Gastrocnemius medialis (tissue), 4 donors: ENCODE measurements around the gene LRTM2. TPM values are rescaled to one million over a fixed set of nuclear protein-coding genes. Genes with fewer than 3 reads are reported as not detected.

Experiments used
- ATAC-seq, 2 donors: fragments of 150-250 bp; one replicate each; pipeline ENCODE4 v1.9.1; 2016
- DNase-seq, 2 donors: peaks; one replicate each; pipeline ENCODE4 v3.0.0-alpha.2; 2019
- H3K27ac ChIP-seq, 4 donors: fragments of 200-600 bp; sonication (generic); 1 replicate in 1 of 4; 2 replicates in 3 of 4; pipeline ENCODE4 v1.5.1; 2016 to 2018; ENCODE audit warnings: mild to moderate bottlenecking in 2 of 4, moderate library complexity in 1 of 4
- H3K27me3 ChIP-seq, 3 donors: fragments of 200-600 bp; sonication (generic) in 2 of 3; 1 replicate in 1 of 3; 2 replicates in 2 of 3; pipeline versions ENCODE4 v1.5.1 to v1.6.0; 2016 to 2019; ENCODE audit warnings: mild to moderate bottlenecking in 1 of 3, moderate library complexity in 1 of 3
- H3K36me3 ChIP-seq, 2 donors: fragments of 200-600 bp; sonication (generic) in 1 of 2; one replicate each; pipeline ENCODE4 v1.5.1; 2017 to 2018
- H3K4me1 ChIP-seq, 2 donors: fragments of 200-600 bp; sonication (generic) in 1 of 2; one replicate each; pipeline ENCODE4 v1.5.1; 2016 to 2017; ENCODE audit warnings: mild to moderate bottlenecking in 2 of 2
- H3K4me3 ChIP-seq, 4 donors: fragments of 200-600 bp; sonication (generic) in 3 of 4; 1 replicate in 1 of 4; 2 replicates in 3 of 4; pipeline ENCODE4 v1.5.1; 2016 to 2019; ENCODE audit warnings: mild to moderate bottlenecking in 2 of 4
- H3K9me3 ChIP-seq, 3 donors: fragments of 200-600 bp; sonication (generic) in 2 of 3; 1 replicate in 1 of 3; 2 replicates in 2 of 3; pipeline ENCODE4 v1.5.1; 2016 to 2019
- POLR2A ChIP-seq, 2 donors: fragments of 450-650 bp; IDR thresholded peaks; one replicate each; pipeline ENCODE4 v1.6.1; 2017; ENCODE audit warnings: antibody characterized with exemption in 2 of 2, mild to moderate bottlenecking in 2 of 2, moderate library complexity in 2 of 2
- in situ Hi-C, 4 donors: fragments of 200-750 bp; cut with MboI; loops; one replicate each; pipeline versions ENCODE4 v1.15.0 to v1.8.0; 2017; ENCODE audit warnings: low sequenced_read_pairs in 4 of 4
- intact Hi-C: fragments of 100-400 bp; cut with DNase I; formaldehyde crosslinking; loops from one replicate; pipeline ENCODE4 v1.15.1; 2023; ENCODE audit warnings: low total_unique reads
- total RNA-seq, 4 donors: library from RNA; depleted of rRNA; stranded (reverse); fragments of >200 nt; gene quantifications; one replicate each; pipeline versions ENCODE4 v1.1.0 to v1.2.3, GENCODE V29; 2016
- TF ChIP-seq, protein P1 (sequence below), 5 experiments: fragments of 450-650 bp in 3 of 5; fragments of 200-600 bp in 2 of 5; sonication (generic) in 2 of 5; IDR thresholded peaks in 4 of 5; conservative IDR thresholded peaks in 1 of 5; 1 replicate in 4 of 5; 2 replicates in 1 of 5; pipeline ENCODE4 v1.5.1; 2016 to 2019; ENCODE audit warnings: antibody characterized with exemption in 5 of 5, mild to moderate bottlenecking in 3 of 5, moderate library complexity in 3 of 5

The LRTM2 gene
- total RNA-seq, 4 donors from 2014 or later: not detected

DNA sequence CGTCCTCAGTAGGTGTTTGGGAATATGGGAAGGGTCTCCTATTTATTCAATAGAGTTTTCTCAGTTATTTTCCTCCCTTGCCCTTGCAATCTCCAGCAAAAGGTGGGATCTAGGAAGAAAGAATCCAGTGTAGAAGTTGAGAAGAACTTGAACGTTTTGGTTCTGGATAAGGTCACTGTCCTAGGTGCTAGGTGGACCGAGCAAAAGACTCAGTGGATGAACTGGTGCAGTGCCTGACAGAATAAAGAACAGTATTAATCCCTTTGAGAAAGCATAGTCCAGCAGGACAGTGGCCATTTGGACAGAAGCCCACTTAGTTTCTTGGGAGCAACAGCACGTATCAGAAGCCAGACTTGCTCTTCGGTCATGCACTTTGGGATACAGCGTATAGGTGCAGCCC lies 32.7 kb upstream of the LRTM2 start:
- intact Hi-C loops: no loop called here
- TF ChIP-seq, protein P1, sequence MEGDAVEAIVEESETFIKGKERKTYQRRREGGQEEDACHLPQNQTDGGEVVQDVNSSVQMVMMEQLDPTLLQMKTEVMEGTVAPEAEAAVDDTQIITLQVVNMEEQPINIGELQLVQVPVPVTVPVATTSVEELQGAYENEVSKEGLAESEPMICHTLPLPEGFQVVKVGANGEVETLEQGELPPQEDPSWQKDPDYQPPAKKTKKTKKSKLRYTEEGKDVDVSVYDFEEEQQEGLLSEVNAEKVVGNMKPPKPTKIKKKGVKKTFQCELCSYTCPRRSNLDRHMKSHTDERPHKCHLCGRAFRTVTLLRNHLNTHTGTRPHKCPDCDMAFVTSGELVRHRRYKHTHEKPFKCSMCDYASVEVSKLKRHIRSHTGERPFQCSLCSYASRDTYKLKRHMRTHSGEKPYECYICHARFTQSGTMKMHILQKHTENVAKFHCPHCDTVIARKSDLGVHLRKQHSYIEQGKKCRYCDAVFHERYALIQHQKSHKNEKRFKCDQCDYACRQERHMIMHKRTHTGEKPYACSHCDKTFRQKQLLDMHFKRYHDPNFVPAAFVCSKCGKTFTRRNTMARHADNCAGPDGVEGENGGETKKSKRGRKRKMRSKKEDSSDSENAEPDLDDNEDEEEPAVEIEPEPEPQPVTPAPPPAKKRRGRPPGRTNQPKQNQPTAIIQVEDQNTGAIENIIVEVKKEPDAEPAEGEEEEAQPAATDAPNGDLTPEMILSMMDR (IDR thresholded peaks at IDR 0.05 in 4 of 5, conservative IDR thresholded peaks at IDR 0.05 in 1 of 5): no peak
- TF ChIP-seq POLR2A (IDR thresholded peaks at IDR 0.05): no peak
- Histone ChIP-seq H3K27ac (peak overlapping the region in 1 of 4 donors; percentile 14), H3K9me3 (no peaks in the 10 kb centered on the region), H3K4me3 (no peak overlapping the region), H3K4me1 (peaks cover 33 to 56% of the 10 kb centered on the region in 2 donors), H3K27me3 (no peaks in the 10 kb centered on the region), H3K36me3 (peaks cover 0 to 11% of the 10 kb centered on the region in 2 donors)
- no peak for ATAC-seq
- in situ Hi-C loops: loop anchor here in 2 of 4 donors (5.0 to 10.0 kb wide), 3 partner anchors 83 to 135 kb away; no protein-coding TSS in a partner anchor
- no peak for DNase-seq

DNA sequence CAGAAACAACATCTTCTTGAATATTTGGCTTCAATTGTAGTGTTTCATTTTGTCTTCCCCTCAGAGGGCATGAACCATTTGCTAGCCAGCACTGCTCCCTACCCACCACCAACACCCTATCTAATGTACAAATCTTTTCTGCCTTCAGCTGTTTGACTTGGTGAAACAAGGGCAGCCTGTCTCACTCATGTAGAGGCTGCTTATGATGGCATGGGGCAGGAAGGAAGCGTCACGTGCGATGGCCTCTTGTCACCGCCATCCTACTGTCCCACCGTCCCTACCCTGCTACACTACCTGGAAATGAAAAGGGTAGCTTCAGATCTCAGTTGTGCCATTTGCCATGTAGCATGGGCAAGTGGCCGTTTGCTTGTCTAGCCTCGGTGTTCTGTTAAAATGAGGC lies 29.9 kb upstream of the LRTM2 start:
- Histone ChIP-seq H3K27me3 (no peaks in the 10 kb centered on the region), H3K4me1 (peaks cover 35 to 59% of the 10 kb centered on the region in 2 donors), H3K27ac (peak overlapping the region in 2 of 4 donors; percentile 14 to 43), H3K9me3 (no peaks in the 10 kb centered on the region), H3K36me3 (peaks cover 0 to 11% of the 10 kb centered on the region in 2 donors), H3K4me3 (no peak overlapping the region)
- no peak for DNase-seq
- TF ChIP-seq POLR2A (IDR thresholded peaks at IDR 0.05): no peak
- no peak for ATAC-seq
- intact Hi-C loops: loop anchor here (2.0 kb wide), 1 partner anchor 100 kb away; the partner anchor contains the start of gene ADIPOR2
- in situ Hi-C loops: loop anchor here (5.0 kb wide), 3 partner anchors 138 to 147 kb away; no protein-coding TSS in a partner anchor

DNA sequence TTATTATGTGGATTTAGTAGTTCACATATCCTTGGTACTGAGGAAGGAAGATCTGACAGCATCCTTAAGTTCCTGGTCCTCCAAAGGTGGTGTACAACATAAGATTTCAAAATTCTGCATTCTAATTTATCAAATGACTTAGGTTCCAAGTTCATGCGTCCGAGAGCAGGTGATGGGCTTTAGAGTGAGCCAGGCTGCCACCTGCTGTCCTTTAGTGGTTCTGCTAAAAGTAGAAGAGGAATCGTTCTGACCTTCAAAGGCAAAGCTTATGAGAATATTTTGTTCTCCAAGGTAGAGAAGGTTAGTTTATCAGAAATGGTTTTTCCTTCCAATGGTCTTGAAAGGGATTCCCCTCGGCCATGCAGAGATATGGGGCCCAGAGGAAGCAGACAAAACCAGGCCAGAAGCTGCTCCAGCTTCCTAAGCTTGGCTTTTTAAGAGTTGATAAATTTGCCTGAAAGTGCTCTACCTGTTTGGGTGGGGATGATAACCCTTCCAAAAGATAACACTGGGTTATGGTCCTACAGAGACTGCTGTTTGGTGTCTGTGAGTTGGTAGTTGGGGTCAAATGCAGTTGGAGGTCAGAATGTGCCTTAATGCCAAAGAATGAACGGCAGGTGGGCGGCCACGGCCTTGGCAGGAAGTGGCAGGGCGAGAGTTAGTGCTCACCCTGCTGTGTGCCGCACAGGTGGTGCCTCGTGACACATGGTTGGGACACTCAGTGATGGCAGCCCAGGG lies 29.1 kb upstream of the LRTM2 start:
- Histone ChIP-seq H3K27ac (peak overlapping the region; percentile 2 to 48 (median 12)), H3K4me3 (no peak overlapping the region), H3K36me3 (peaks cover 0 to 6% of the 10 kb centered on the region in 2 donors), H3K27me3 (no peaks in the 10 kb centered on the region), H3K9me3 (no peaks in the 10 kb centered on the region), H3K4me1 (peaks cover 40 to 57% of the 10 kb centered on the region in 2 donors)
- in situ Hi-C loops (loop anchor here (5.0 kb wide), 3 partner anchors 139 to 146 kb away; no protein-coding TSS in a partner anchor), intact Hi-C loops (loop anchor here (1.0 to 2.0 kb wide), 2 partner anchors 100 to 139 kb away; partner anchors contain the start of gene ADIPOR2)
- ATAC-seq: peak; percentile 21 to 56
- TF ChIP-seq, protein P1 (IDR thresholded peaks at IDR 0.05 in 4 of 5, conservative IDR thresholded peaks at IDR 0.05 in 1 of 5): peak; percentile 80 to 89 (median 84)
- no peak for TF ChIP-seq POLR2A (IDR thresholded peaks at IDR 0.05)
- peak in 1 of 2 donors; percentile 70 for DNase-seq

DNA sequence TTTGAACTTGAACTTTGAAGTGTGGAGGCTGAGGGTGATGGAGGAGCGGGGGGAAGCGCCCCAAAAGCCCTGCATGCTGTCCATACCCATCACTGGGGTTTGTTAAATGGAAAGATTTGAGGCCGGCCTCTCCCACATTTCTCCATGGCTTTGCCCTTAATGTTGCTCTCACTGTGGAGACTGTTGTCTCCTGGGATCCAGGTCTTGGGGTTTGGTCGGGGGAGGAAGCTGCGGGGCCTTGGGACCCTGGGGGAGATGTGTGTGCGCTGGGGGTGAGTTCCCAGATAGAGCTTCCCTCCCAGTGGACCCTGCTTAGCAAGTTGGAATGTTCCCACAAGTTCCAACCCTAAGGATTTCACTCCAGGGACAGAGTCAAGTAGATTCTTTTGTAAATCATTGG lies 28.0 kb upstream of the LRTM2 start:
- no peak for ATAC-seq
- no peak for TF ChIP-seq POLR2A (IDR thresholded peaks at IDR 0.05)
- TF ChIP-seq, protein P1 (IDR thresholded peaks at IDR 0.05 in 4 of 5, conservative IDR thresholded peaks at IDR 0.05 in 1 of 5): no peak
- Histone ChIP-seq H3K27ac (no peak overlapping the region), H3K4me3 (no peak overlapping the region), H3K9me3 (no peaks in the 10 kb centered on the region), H3K4me1 (peaks cover 32 to 47% of the 10 kb centered on the region in 2 donors), H3K27me3 (no peaks in the 10 kb centered on the region), H3K36me3 (no peaks in the 10 kb centered on the region)
- in situ Hi-C loops (loop anchor here (5.0 kb wide), 3 partner anchors 140 to 145 kb away; no protein-coding TSS in a partner anchor), intact Hi-C loops (no loop called here)
- no peak for DNase-seq
